GM19099 (cell line): Measurements from ENCODE around the gene COG5.

Source experiments
- POLR2A ChIP-seq: IDR thresholded peaks from 3 replicates; pipeline ENCODE4 v1.6.1; 2011; ENCODE audit warnings: low read depth; ENCODE audit not compliant: insufficient read length; ENCODE audit errors: extremely low read depth

COG5 gene

GRCh38 chr7:107318523-107319160, 245.1 kb downstream of the COG5 start:
- TF ChIP-seq POLR2A, result no peak

GRCh38 chr7:107315716-107316220, 248.0 kb downstream of the COG5 start:
- TF ChIP-seq POLR2A, result no peak

GRCh38 chr7:107313355-107313754, 250.4 kb downstream of the COG5 start:
- TF ChIP-seq POLR2A, result no peak

GRCh38 chr7:107312418-107312817, 251.3 kb downstream of the COG5 start:
- TF ChIP-seq POLR2A, result no peak

- TF ChIP-seq POLR2A, result no peak
Observed at GRCh38 chr7:107309296-107309695, 254.4 kb downstream of the COG5 start.

- TF ChIP-seq POLR2A, result no peak
Observed at GRCh38 chr7:107304636-107305035, 259.1 kb downstream of the COG5 start.

- TF ChIP-seq POLR2A, result no peak
Observed at GRCh38 chr7:107304063-107304462, 259.7 kb downstream of the COG5 start.

GRCh38 chr7:107302250-107302847, 261.4 kb downstream of the COG5 start:
- TF ChIP-seq POLR2A, result no peak

GRCh38 chr7:107294182-107294581, 269.5 kb downstream of the COG5 start:
- no peak for TF ChIP-seq POLR2A

- no peak for TF ChIP-seq POLR2A
Observed at GRCh38 chr7:107292591-107292990, 271.1 kb downstream of the COG5 start.

GRCh38 chr7:107291434-107291833, 272.3 kb downstream of the COG5 start:
- no peak for TF ChIP-seq POLR2A

- no peak for TF ChIP-seq POLR2A
Observed at GRCh38 chr7:107286751-107287621, 276.7 kb downstream of the COG5 start.

GRCh38 chr7:107284911-107285479, 278.7 kb downstream of the COG5 start:
- no peak for TF ChIP-seq POLR2A

- no peak for TF ChIP-seq POLR2A
Observed at GRCh38 chr7:107277331-107277730, 286.4 kb downstream of the COG5 start.

- TF ChIP-seq POLR2A, result no peak
Observed at GRCh38 chr7:107276220-107276827, 287.4 kb downstream of the COG5 start.
